K562 (cell line): Measurements from ENCODE around the gene CYB561A3. TPM values are rescaled to one million over a fixed set of nuclear protein-coding genes. Genes with fewer than 3 reads are reported as not detected.

Experiments used
- CEBPG ChIP-seq, 3 experiments: fragments of 200-800 bp in 1 of 3; sonication (Bioruptor generic) in 1 of 3; sonication (generic) in 1 of 3; formaldehyde crosslinking in 1 of 3; IDR thresholded peaks in 2 of 3; conservative IDR thresholded peaks in 1 of 3; 2 replicates each; pipeline versions ENCODE4 v1.6.1 to v1.8.0; 2016 to 2022; ENCODE audit warnings: missing compliant biosample characterization in 2 of 3, missing genetic modification characterization in 2 of 3, mild to moderate bottlenecking in 1 of 3, missing genetic modification reagents in 1 of 3
- HEY1 ChIP-seq: fragments of 250-450 bp; sonication (Bioruptor Pico); IDR thresholded peaks from 2 replicates; pipeline ENCODE4 v1.5.0; 2020; ENCODE audit warnings: mild to moderate bottlenecking, moderate library complexity, borderline replicate concordance
- HMGN3 ChIP-seq: IDR thresholded peaks from 2 replicates; pipeline ENCODE4 v1.6.1; 2011; ENCODE audit warnings: borderline replicate concordance, low read depth, mild to moderate bottlenecking, mixed read lengths, low read length; ENCODE audit not compliant: insufficient read length; ENCODE audit errors: extremely low read depth
- JUN ChIP-seq, 2 experiments: sonication (generic) in 1 of 2; formaldehyde crosslinking in 1 of 2; IDR thresholded peaks; 2 replicates each; pipeline versions ENCODE4 v1.6.1 to v1.8.0; 2012 to 2022; ENCODE audit warnings: borderline replicate concordance in 2 of 2, mild to moderate bottlenecking in 2 of 2, improper control_type of control experiment in 1 of 2, low read depth in 1 of 2, low read length in 1 of 2, missing genetic modification reagents in 1 of 2
- MCM7 ChIP-seq, 2 experiments: fragments of 450-650 bp; IDR thresholded peaks; 2 replicates each; pipeline ENCODE4 v1.6.1; 2016 to 2018
- MYNN ChIP-seq, 2 experiments: sonication (generic); formaldehyde crosslinking in 1 of 2; IDR thresholded peaks; 2 replicates each; pipeline versions ENCODE4 v1.5.0 to v1.6.1; 2016 to 2020; ENCODE audit warnings: antibody characterized with exemption in 1 of 2, missing genetic modification reagents in 1 of 2
- NCOR1 ChIP-seq: fragments of 450-650 bp; IDR thresholded peaks from 2 replicates; pipeline ENCODE4 v1.6.1; 2016; ENCODE audit warnings: mild to moderate bottlenecking, moderate library complexity
- NR2F6 ChIP-seq: fragments of 450-650 bp; formaldehyde crosslinking; IDR thresholded peaks from 2 replicates; pipeline ENCODE4 v1.4.0; 2020; ENCODE audit warnings: mild to moderate bottlenecking
- SREBF1 ChIP-seq: fragments of 150-350 bp; IDR thresholded peaks from 2 replicates; pipeline ENCODE4 v1.6.1; 2014; ENCODE audit warnings: antibody characterized with exemption, low read depth, low read length, borderline replicate concordance
- TAF9B ChIP-seq: fragments of 450-650 bp; IDR thresholded peaks from 2 replicates; pipeline ENCODE4 v1.6.1; 2018; ENCODE audit warnings: mild to moderate bottlenecking; ENCODE audit not compliant: partially characterized antibody
- YBX1 ChIP-seq: fragments of 450-650 bp; IDR thresholded peaks from 2 replicates; pipeline ENCODE4 v1.7.1; 2016; ENCODE audit warnings: mild to moderate bottlenecking
- ZEB2 ChIP-seq: fragments of 450-650 bp; IDR thresholded peaks from 2 replicates; pipeline ENCODE4 v1.6.1; 2016
- ZNF57 ChIP-seq: fragments of 450-650 bp; formaldehyde crosslinking; IDR thresholded peaks from 2 replicates; pipeline ENCODE4 v1.4.0; 2020; ENCODE audit warnings: mild to moderate bottlenecking, moderate library complexity
- ZNF589 ChIP-seq: fragments of 200-800 bp; sonication (Bioruptor generic); IDR thresholded peaks from 2 replicates; pipeline ENCODE4 v1.6.1; 2016; ENCODE audit warnings: low read depth, missing genetic modification characterization, missing compliant biosample characterization
- polyA plus RNA-seq, 8 experiments: library from polyadenylated mRNA; depleted of rRNA in 4 of 8; stranded (reverse) in 5 of 8; unstranded in 3 of 8; fragments of >200 nt; fragmentation: Nextera tagmentation in 2 of 8; fragmentation: Illumina TruSeq in 1 of 8; extraction: Ambion mirVana in 2 of 8; extraction: Trizol in 1 of 8; gene quantifications; 2 replicates each; pipeline versions ENCODE4 v1.2.1 to v1.2.3, GENCODE V29; 2011 to 2014; ENCODE audit warnings: inconsistent platforms in 1 of 8, missing spikeins in 1 of 8
- total RNA-seq, 7 experiments: library from RNA; depleted of rRNA in 6 of 7; stranded (reverse); fragments of >200 nt in 6 of 7; fragmentation: Illumina TruSeq in 2 of 7; extraction: Trizol in 2 of 7; gene quantifications; 2 replicates each; pipeline versions ENCODE4 v1.2.1 to v1.2.3, GENCODE V29; 2011 to 2021; ENCODE audit warnings: low replicate concordance in 1 of 7
- TF ChIP-seq, protein P1 (sequence below): fragments of 250-450 bp; sonication (Bioruptor Pico); IDR thresholded peaks from 2 replicates; pipeline ENCODE4 v1.4.0; 2020; ENCODE audit warnings: mild to moderate bottlenecking
- TF ChIP-seq, protein P2 (sequence below), 2 experiments: IDR thresholded peaks; 2 replicates each; pipeline ENCODE4 v1.6.1; 2011; ENCODE audit warnings: borderline replicate concordance in 1 of 2, control low read depth in 1 of 2, low read depth in 1 of 2, low read length in 1 of 2, mild to moderate bottlenecking in 1 of 2, mixed read lengths in 1 of 2, moderate library complexity in 1 of 2; ENCODE audit not compliant: insufficient read depth in 1 of 2, insufficient read length in 1 of 2, poor library complexity in 1 of 2, severe bottlenecking in 1 of 2; ENCODE audit errors: extremely low read depth in 1 of 2
- TF ChIP-seq, protein P3 (sequence below): sonication (generic); formaldehyde crosslinking; IDR thresholded peaks from 2 replicates; pipeline ENCODE4 v1.8.0; 2023; ENCODE audit warnings: mild to moderate bottlenecking, missing genetic modification reagents
- TF ChIP-seq, protein P4 (sequence below): sonication (generic); formaldehyde crosslinking; IDR thresholded peaks from 2 replicates; pipeline ENCODE4 v1.8.1; 2023; ENCODE audit warnings: mild to moderate bottlenecking, missing genetic modification reagents, moderate library complexity

Gene CYB561A3
- total and polyA plus RNA-seq, 9 of the 15 experiments (the other 6 are each of a cell fraction or from before 2014, with no cell fraction given): 29.2 to 78.9 (median 37.9) TPM

DNA sequence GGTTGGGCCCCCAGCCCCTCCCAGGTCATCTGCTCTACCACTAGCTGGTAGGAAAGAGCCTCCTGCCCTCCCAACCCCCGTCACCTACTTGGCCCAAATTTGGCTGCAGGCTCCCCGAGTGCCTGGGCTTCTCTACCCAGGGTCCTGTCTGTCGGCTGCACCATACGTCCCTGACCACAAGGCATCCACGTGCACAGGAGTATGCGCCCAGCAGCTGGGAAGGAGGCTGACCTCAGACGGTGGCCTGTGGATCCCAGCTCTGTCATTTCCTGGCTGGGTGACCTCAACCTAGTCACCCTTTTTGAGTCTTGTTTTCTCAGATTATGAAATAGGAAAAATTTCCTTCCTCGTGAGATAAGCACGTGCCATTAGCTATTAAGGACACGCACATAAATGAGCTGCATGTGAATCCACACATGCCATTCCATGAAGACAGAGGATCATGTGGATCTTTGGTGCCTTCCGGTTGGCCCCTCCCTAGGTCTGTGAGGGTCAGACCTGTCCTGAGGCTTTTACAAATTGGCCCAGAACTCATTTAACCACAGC, 13.7 kb downstream of the CYB561A3 start (continued):
- TF ChIP-seq NR2F6 (CRISPR knock-in tag) (no peak), NCOR1 (no peak), TAF9B (no peak), JUN (IDR thresholded peaks at IDR 0.05; ENCODE audit: borderline replicate concordance, low read depth, low read length) (peak; percentile 46; the same call in 1 of the 2 replicates), JUN (CRISPR knock-in tag; IDR thresholded peaks at IDR 0.05; ENCODE audit: borderline replicate concordance) (no peak), YBX1 (no peak), MCM7 (IDR thresholded peaks at IDR 0.05) (no peak), HEY1 (CRISPR knock-in tag) (no peak), SREBF1 (no peak), HMGN3 (no peak), MYNN (IDR thresholded peaks at IDR 0.05) (no peak), MYNN (CRISPR knock-in tag; IDR thresholded peaks at IDR 0.05) (no peak), CEBPG (CRISPR knock-in tag; IDR thresholded peaks at IDR 0.05) (no peak), CEBPG (tag; conservative IDR thresholded peaks at IDR 0.05 in 1 of 2, IDR thresholded peaks at IDR 0.05 in 1 of 2) (peak in 1 of 2 experiments; percentile 30; a peak in 1 of 4 replicates), ZNF589 (peak; percentile 87; the same call in 1 of the 2 replicates), ZEB2 (no peak), ZNF57 (CRISPR knock-in tag) (no peak)
- TF ChIP-seq, protein P1, sequence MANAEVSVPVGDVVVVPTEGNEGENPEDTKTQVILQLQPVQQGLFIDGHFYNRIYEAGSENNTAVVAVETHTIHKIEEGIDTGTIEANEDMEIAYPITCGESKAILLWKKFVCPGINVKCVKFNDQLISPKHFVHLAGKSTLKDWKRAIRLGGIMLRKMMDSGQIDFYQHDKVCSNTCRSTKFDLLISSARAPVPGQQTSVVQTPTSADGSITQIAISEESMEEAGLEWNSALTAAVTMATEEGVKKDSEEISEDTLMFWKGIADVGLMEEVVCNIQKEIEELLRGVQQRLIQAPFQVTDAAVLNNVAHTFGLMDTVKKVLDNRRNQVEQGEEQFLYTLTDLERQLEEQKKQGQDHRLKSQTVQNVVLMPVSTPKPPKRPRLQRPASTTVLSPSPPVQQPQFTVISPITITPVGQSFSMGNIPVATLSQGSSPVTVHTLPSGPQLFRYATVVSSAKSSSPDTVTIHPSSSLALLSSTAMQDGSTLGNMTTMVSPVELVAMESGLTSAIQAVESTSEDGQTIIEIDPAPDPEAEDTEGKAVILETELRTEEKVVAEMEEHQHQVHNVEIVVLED (CRISPR knock-in tag): no peak
- TF ChIP-seq, protein P2, sequence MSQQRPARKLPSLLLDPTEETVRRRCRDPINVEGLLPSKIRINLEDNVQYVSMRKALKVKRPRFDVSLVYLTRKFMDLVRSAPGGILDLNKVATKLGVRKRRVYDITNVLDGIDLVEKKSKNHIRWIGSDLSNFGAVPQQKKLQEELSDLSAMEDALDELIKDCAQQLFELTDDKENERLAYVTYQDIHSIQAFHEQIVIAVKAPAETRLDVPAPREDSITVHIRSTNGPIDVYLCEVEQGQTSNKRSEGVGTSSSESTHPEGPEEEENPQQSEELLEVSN (IDR thresholded peaks at IDR 0.05; ENCODE audit: borderline replicate concordance in 1 of 2, extremely low read depth in 1 of 2, insufficient read depth in 1 of 2, insufficient read length in 1 of 2, low read depth in 1 of 2, low read length in 1 of 2, poor library complexity in 1 of 2, severe bottlenecking in 1 of 2): peak in 1 of 2 experiments; percentile 20
- TF ChIP-seq, protein P3, sequence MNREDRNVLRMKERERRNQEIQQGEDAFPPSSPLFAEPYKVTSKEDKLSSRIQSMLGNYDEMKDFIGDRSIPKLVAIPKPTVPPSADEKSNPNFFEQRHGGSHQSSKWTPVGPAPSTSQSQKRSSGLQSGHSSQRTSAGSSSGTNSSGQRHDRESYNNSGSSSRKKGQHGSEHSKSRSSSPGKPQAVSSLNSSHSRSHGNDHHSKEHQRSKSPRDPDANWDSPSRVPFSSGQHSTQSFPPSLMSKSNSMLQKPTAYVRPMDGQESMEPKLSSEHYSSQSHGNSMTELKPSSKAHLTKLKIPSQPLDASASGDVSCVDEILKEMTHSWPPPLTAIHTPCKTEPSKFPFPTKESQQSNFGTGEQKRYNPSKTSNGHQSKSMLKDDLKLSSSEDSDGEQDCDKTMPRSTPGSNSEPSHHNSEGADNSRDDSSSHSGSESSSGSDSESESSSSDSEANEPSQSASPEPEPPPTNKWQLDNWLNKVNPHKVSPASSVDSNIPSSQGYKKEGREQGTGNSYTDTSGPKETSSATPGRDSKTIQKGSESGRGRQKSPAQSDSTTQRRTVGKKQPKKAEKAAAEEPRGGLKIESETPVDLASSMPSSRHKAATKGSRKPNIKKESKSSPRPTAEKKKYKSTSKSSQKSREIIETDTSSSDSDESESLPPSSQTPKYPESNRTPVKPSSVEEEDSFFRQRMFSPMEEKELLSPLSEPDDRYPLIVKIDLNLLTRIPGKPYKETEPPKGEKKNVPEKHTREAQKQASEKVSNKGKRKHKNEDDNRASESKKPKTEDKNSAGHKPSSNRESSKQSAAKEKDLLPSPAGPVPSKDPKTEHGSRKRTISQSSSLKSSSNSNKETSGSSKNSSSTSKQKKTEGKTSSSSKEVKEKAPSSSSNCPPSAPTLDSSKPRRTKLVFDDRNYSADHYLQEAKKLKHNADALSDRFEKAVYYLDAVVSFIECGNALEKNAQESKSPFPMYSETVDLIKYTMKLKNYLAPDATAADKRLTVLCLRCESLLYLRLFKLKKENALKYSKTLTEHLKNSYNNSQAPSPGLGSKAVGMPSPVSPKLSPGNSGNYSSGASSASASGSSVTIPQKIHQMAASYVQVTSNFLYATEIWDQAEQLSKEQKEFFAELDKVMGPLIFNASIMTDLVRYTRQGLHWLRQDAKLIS (CRISPR knock-in tag): no peak
- TF ChIP-seq, protein P4, sequence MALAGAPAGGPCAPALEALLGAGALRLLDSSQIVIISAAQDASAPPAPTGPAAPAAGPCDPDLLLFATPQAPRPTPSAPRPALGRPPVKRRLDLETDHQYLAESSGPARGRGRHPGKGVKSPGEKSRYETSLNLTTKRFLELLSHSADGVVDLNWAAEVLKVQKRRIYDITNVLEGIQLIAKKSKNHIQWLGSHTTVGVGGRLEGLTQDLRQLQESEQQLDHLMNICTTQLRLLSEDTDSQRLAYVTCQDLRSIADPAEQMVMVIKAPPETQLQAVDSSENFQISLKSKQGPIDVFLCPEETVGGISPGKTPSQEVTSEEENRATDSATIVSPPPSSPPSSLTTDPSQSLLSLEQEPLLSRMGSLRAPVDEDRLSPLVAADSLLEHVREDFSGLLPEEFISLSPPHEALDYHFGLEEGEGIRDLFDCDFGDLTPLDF (CRISPR knock-in tag): no peak
